K562 (cell line): Measurements from ENCODE around the gene HRC. TPM values are rescaled to one million over a fixed set of nuclear protein-coding genes. Genes with fewer than 3 reads are reported as not detected.
A peak's percentile ranks its signal among the peaks of the same experiment; 100 is the strongest.

ENCODE experiments used
- FOXJ2 ChIP-seq: fragments of 200-800 bp; sonication (Bioruptor generic); IDR thresholded peaks from 2 replicates; pipeline ENCODE4 v1.6.1; 2016; ENCODE audit warnings: missing genetic modification characterization, missing compliant biosample characterization
- MTA2 ChIP-seq: fragments of 450-650 bp; IDR thresholded peaks from 2 replicates; pipeline ENCODE4 v1.6.1; 2016; ENCODE audit warnings: low read depth
- SMARCA4 ChIP-seq: fragments of 450-650 bp; IDR thresholded peaks from 2 replicates; pipeline ENCODE4 v1.6.1; 2016
- polyA plus RNA-seq, 8 experiments: library from polyadenylated mRNA; depleted of rRNA in 4 of 8; stranded (reverse) in 5 of 8; unstranded in 3 of 8; fragments of >200 nt; fragmentation: Nextera tagmentation in 2 of 8; fragmentation: Illumina TruSeq in 1 of 8; extraction: Ambion mirVana in 2 of 8; extraction: Trizol in 1 of 8; gene quantifications; 2 replicates each; pipeline versions ENCODE4 v1.2.1 to v1.2.3, GENCODE V29; 2011 to 2014; ENCODE audit warnings: inconsistent platforms in 1 of 8, missing spikeins in 1 of 8
- total RNA-seq, 7 experiments: library from RNA; depleted of rRNA in 6 of 7; stranded (reverse); fragments of >200 nt in 6 of 7; fragmentation: Illumina TruSeq in 2 of 7; extraction: Trizol in 2 of 7; gene quantifications; 2 replicates each; pipeline versions ENCODE4 v1.2.1 to v1.2.3, GENCODE V29; 2011 to 2021; ENCODE audit warnings: low replicate concordance in 1 of 7
- TF ChIP-seq, protein P1 (sequence below): sonication (generic); formaldehyde crosslinking; IDR thresholded peaks from 2 replicates; pipeline ENCODE4 v1.8.0; 2022; ENCODE audit warnings: missing genetic modification reagents, mild to moderate bottlenecking, moderate library complexity, borderline replicate concordance
- TF ChIP-seq, protein P2 (sequence below): fragments of 250-450 bp; sonication (Bioruptor Pico); IDR thresholded peaks from 2 replicates; pipeline ENCODE4 v1.5.0; 2021; ENCODE audit warnings: mild to moderate bottlenecking, moderate library complexity
- TF ChIP-seq, protein P3 (sequence below): sonication (generic); formaldehyde crosslinking; IDR thresholded peaks from 2 replicates; pipeline ENCODE4 v1.8.0; 2023; ENCODE audit warnings: missing genetic modification reagents, mild to moderate bottlenecking, borderline replicate concordance

The HRC gene
- total and polyA plus RNA-seq, 9 of the 15 experiments (the other 6 are each of a cell fraction or from before 2014, with no cell fraction given), result 0.66 to 18.7 (median 13.1) TPM

DNA sequence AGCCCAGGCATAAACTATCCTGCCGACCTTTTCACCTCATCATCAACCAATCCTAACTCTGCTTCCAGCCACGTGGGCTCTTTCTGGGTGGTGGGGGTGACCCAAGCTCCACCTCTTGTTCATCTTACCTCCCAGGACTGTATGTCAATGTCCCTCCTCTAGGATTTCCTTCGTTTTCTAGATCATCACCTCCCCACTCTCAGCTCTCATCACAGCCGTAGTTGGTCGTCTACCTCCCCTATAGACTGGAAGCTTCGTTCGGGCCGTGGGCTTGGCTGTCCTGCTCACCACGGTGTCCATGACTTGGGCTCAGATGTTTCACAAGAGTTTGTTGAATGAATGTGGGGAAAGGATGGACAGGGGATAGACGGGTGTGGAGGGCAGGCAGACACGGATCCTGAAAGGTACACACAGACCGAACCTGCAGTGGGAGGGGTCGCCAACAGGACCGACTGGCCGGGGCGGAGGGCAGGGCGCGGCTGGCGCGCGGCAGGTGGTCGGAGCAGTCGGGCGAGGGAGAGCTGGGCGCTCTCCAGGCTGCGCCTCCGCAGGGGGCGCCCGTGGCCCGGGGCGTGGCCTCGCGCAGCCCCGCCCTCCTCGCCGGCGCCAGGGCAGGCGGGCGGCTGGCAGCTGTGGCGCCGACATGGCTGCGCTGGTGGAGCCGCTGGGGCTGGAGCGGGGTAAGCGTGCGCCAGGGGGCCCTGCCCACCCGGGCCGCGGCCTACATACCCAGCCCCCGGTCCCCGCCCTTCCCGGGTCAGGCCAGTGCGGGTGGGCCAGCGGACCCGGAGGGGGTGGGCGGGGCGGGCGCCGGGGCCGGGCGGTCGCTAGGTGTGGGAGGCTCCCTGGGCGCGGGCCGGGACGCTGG is 41.2 kb downstream of the HRC start, which contains the start of gene LIN7B (continued):
- TF ChIP-seq, protein P1, sequence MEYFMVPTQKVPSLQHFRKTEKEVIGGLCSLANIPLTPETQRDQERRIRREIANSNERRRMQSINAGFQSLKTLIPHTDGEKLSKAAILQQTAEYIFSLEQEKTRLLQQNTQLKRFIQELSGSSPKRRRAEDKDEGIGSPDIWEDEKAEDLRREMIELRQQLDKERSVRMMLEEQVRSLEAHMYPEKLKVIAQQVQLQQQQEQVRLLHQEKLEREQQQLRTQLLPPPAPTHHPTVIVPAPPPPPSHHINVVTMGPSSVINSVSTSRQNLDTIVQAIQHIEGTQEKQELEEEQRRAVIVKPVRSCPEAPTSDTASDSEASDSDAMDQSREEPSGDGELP, result peak; percentile 83; the same call in 1 of the 2 replicates
- TF ChIP-seq FOXJ2 (tag) (no peak), SMARCA4 (0 out of 2 replicates have a peak, but pooled peaks have one; percentile 29), MTA2 (no peak)
- TF ChIP-seq, protein P2, sequence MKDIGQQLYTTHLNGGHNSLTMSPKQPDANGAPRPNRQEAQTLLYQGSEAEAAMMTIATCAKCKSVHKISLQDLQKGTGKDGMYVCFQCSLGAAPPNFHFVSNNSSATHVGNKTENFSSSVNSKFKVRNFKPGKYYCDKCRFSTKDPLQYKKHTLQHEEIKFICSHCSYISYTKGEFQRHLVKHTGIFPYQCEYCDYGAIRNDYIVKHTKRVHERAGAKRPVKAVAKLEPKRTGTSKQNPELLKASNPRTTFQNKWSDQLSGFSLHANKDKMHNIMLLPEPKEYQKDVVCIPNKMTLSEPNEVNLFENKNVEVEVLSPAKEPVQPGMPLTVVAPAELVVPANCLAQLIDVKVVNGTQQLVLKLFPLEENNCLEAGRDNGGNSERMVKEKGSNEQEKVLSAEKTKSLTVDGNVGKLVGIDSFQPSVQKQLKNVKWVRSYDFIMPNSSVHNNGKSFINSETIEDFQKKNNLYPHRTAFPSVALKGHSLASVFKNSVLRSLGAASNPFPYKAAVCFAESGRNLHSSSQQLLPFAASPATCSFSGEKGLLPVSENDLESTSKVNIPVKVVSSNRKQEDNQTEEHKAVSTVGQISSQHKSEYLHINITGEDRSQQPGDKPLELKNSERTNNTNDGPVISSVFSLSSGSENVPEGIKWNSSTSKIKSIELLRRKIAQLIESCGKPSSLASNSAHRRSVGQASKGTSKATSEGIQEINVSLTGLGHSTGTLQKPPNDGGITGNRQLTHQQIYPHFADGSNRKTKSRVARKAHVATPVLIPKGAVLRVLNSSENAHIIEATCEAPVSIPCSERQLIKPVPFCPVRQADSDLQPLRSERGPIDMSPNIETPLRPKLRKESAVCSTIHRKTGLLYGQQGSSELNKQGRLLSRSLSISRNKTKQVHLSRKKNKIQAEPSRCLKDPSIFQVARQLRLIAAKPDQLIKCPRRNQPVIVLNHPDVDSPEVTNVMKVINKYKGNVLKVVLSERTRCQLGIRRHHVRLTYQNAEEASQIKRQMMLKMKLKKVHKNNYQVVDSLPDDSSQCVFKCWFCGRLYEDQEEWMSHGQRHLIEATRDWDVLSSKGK (CRISPR knock-in tag), result no peak
- TF ChIP-seq, protein P3, sequence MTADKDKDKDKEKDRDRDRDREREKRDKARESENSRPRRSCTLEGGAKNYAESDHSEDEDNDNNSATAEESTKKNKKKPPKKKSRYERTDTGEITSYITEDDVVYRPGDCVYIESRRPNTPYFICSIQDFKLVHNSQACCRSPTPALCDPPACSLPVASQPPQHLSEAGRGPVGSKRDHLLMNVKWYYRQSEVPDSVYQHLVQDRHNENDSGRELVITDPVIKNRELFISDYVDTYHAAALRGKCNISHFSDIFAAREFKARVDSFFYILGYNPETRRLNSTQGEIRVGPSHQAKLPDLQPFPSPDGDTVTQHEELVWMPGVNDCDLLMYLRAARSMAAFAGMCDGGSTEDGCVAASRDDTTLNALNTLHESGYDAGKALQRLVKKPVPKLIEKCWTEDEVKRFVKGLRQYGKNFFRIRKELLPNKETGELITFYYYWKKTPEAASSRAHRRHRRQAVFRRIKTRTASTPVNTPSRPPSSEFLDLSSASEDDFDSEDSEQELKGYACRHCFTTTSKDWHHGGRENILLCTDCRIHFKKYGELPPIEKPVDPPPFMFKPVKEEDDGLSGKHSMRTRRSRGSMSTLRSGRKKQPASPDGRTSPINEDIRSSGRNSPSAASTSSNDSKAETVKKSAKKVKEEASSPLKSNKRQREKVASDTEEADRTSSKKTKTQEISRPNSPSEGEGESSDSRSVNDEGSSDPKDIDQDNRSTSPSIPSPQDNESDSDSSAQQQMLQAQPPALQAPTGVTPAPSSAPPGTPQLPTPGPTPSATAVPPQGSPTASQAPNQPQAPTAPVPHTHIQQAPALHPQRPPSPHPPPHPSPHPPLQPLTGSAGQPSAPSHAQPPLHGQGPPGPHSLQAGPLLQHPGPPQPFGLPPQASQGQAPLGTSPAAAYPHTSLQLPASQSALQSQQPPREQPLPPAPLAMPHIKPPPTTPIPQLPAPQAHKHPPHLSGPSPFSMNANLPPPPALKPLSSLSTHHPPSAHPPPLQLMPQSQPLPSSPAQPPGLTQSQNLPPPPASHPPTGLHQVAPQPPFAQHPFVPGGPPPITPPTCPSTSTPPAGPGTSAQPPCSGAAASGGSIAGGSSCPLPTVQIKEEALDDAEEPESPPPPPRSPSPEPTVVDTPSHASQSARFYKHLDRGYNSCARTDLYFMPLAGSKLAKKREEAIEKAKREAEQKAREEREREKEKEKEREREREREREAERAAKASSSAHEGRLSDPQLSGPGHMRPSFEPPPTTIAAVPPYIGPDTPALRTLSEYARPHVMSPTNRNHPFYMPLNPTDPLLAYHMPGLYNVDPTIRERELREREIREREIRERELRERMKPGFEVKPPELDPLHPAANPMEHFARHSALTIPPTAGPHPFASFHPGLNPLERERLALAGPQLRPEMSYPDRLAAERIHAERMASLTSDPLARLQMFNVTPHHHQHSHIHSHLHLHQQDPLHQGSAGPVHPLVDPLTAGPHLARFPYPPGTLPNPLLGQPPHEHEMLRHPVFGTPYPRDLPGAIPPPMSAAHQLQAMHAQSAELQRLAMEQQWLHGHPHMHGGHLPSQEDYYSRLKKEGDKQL, result no peak
